ENCODE measurements around the gene KCNH5.

- TF ChIP-seq CTCF (IDR thresholded peaks at IDR 0.05 in 4 of 5, conservative IDR thresholded peaks at IDR 0.05 in 1 of 5) (no peak), POLR2A (IDR thresholded peaks at IDR 0.05) (no peak)
Measured at GRCh38 chr14:62696929-62697328, 348.3 kb downstream of the KCNH5 start.

Measured in gastrocnemius medialis (tissue), 4 donors.